Bronchial epithelial cell (primary cell): ENCODE results near the gene ADGRA1. TPM values are rescaled to one million over a fixed set of nuclear protein-coding genes. Genes with fewer than 3 reads are reported as not detected.

Source experiments
- DNase-seq: peaks from one replicate; pipeline ENCODE4 v3.0.0-alpha.2; 2010; ENCODE audit warnings: low read depth
- FAIRE-seq: peaks from 2 replicates; lab custom pipeline; 2011; peaks lifted over from hg19 to GRCh38; lab: Jason Lieb, UNC
- H3K27me3 ChIP-seq: 2 replicates; pipeline ENCODE4 v1.5.1; 2011; ENCODE audit warnings: low read length; ENCODE audit not compliant: control insufficient read depth, insufficient read depth
- H3K36me3 ChIP-seq: 2 replicates; pipeline ENCODE4 v1.5.1; 2011; ENCODE audit warnings: low read length; ENCODE audit not compliant: control insufficient read depth, insufficient read depth
- H3K4me3 ChIP-seq: 2 replicates; pipeline ENCODE4 v1.5.1; 2011; ENCODE audit warnings: mild to moderate bottlenecking, low read depth, low read length, control low read depth
- CTCF ChIP-seq: IDR thresholded peaks from 2 replicates; pipeline ENCODE4 v1.5.1; 2011; ENCODE audit warnings: mild to moderate bottlenecking, moderate library complexity, low read length, control low read depth, inconsistent platforms; ENCODE audit not compliant: insufficient read depth, severe bottlenecking
- total RNA-seq: library from RNA; depleted of rRNA; stranded (reverse); fragments of >200 nt; gene quantifications from 2 replicates; pipeline ENCODE4 v1.2.1, GENCODE V29; 2014

The ADGRA1 gene
- total RNA-seq, 1 donor from 2014 or later: not detected

GRCh38 chr10:133177380-133178157, 89.8 kb downstream of the ADGRA1 start:
- peak; percentile 99 for FAIRE-seq
- DNase-seq: no peak

GRCh38 chr10:133178357-133179127, 90.8 kb downstream of the ADGRA1 start:
- FAIRE-seq (no peak), DNase-seq (no peak)
- H3K4me3 ChIP-seq: no peak overlapping the region
- no peak for TF ChIP-seq CTCF
- no peaks in the 10 kb centered on the region for H3K36me3 ChIP-seq
- no peaks in the 10 kb centered on the region for H3K27me3 ChIP-seq

More at GRCh38 chr10:133177380-133178157, 89.8 kb downstream of the ADGRA1 start:
- Histone ChIP-seq H3K4me3 (no peak overlapping the region), H3K27me3 (no peaks in the 10 kb centered on the region), H3K36me3 (no peaks in the 10 kb centered on the region)
- no peak for TF ChIP-seq CTCF

- Histone ChIP-seq H3K36me3 (no peaks in the 10 kb centered on the region), H3K27me3 (no peaks in the 10 kb centered on the region), H3K4me3 (no peak overlapping the region)
- FAIRE-seq (no peak), DNase-seq (no peak)
- TF ChIP-seq CTCF: no peak
Measured at GRCh38 chr10:133179128-133179520, 91.4 kb downstream of the ADGRA1 start.

GRCh38 chr10:133179651-133180050, 91.9 kb downstream of the ADGRA1 start:
- no peak for FAIRE-seq
- no peak overlapping the region for H3K4me3 ChIP-seq
- DNase-seq: no peak
- H3K27me3 ChIP-seq: no peaks in the 10 kb centered on the region
- no peak for TF ChIP-seq CTCF
- H3K36me3 ChIP-seq: no peaks in the 10 kb centered on the region

- TF ChIP-seq CTCF: no peak
- DNase-seq (no peak), FAIRE-seq (no peak)
- no peaks in the 10 kb centered on the region for H3K27me3 ChIP-seq
- H3K4me3 ChIP-seq: no peak overlapping the region
- no peaks in the 10 kb centered on the region for H3K36me3 ChIP-seq
Measured at GRCh38 chr10:133180192-133180964, 92.7 kb downstream of the ADGRA1 start.
